Transverse colon (tissue), 4 donors: ENCODE measurements around the gene FUOM.

Experiments
- EP300 ChIP-seq: sonication (generic); formaldehyde crosslinking; IDR thresholded peaks from one replicate; pipeline ENCODE4 v1.6.1; 2017; ENCODE audit warnings: antibody characterized with exemption, low read depth
- POLR2A ChIP-seq: fragments of 450-650 bp; IDR thresholded peaks from one replicate; pipeline ENCODE4 v1.6.1; 2016; ENCODE audit warnings: antibody characterized with exemption, mild to moderate bottlenecking, moderate library complexity
- POLR2AphosphoS5 ChIP-seq, 3 donors: sonication (generic); formaldehyde crosslinking; IDR thresholded peaks; one replicate each; pipeline ENCODE4 v1.6.1; 2016; ENCODE audit warnings: antibody characterized with exemption in 3 of 3
- TF ChIP-seq, protein P1 (sequence below), 5 experiments: fragments of 200-600 bp in 3 of 5; fragments of 450-650 bp in 2 of 5; sonication (generic) in 3 of 5; IDR thresholded peaks; 1 replicate in 2 of 5; 2 replicates in 3 of 5; pipeline ENCODE4 v1.5.1; 2016 to 2017; ENCODE audit warnings: antibody characterized with exemption in 5 of 5, inconsistent platforms in 3 of 5, mild to moderate bottlenecking in 2 of 5, moderate library complexity in 1 of 5

DNA sequence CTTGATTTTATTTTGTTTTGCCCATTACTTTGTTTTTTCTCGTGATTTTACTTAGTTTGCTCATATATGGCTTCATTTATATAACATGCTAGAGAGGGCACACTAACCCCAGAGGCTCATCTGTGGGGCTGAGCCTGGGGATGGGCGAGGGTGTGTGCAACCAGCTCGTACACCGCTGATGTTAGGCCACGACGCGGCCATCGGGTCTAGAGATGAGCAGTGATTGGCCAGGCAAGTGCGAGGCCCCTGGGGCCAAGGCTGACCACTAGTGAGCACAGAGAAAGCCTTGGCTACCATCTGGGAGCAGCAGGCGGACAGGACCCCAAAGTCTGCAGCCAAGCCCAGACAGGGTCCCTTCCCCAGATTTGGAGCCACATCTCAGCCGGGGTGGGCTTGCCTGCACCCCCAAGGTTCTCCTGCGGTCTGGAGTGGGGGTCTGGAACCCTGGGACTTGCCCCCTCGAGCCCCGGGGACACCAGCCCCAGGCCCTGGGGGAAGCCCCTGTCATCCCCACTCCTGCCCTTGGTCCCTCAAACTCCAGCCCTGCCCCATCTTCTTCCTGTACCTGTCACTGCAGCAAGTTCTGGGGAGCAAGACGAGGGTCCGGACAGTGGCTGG lies 3.7 kb downstream of the FUOM start:
- no peak for TF ChIP-seq POLR2A
- TF ChIP-seq, protein P1, sequence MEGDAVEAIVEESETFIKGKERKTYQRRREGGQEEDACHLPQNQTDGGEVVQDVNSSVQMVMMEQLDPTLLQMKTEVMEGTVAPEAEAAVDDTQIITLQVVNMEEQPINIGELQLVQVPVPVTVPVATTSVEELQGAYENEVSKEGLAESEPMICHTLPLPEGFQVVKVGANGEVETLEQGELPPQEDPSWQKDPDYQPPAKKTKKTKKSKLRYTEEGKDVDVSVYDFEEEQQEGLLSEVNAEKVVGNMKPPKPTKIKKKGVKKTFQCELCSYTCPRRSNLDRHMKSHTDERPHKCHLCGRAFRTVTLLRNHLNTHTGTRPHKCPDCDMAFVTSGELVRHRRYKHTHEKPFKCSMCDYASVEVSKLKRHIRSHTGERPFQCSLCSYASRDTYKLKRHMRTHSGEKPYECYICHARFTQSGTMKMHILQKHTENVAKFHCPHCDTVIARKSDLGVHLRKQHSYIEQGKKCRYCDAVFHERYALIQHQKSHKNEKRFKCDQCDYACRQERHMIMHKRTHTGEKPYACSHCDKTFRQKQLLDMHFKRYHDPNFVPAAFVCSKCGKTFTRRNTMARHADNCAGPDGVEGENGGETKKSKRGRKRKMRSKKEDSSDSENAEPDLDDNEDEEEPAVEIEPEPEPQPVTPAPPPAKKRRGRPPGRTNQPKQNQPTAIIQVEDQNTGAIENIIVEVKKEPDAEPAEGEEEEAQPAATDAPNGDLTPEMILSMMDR (IDR thresholded peaks at IDR 0.05): no peak
- TF ChIP-seq POLR2AphosphoS5 (IDR thresholded peaks at IDR 0.05): no peak
- no peak for TF ChIP-seq EP300
